Measurements from ENCODE around the gene MBD3L4. TPM values are rescaled to one million over a fixed set of nuclear protein-coding genes. Genes with fewer than 3 reads are reported as not detected.

The MBD3L4 gene
- total and polyA plus RNA-seq, 4 donors, result not detected

DNA sequence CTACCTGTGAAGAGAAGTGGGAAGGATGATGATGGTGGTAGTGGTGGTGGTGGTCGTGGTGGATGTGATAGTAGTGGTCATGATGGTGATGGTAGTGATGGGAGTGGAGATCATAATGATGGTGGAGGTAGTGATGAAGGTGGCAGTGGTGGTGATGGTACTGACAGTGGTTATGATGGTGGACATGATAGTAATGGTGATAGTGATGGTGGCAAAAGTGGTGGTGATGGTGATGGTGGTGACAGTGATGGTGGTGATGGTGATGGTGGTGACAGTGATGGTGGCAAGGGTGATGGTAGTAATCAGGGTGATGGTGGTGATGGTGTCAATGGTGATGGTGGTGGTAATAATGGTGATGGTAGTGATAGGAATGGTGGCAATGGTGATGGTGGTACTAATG, 44.9 kb downstream of the MBD3L4 start:
- H3K27ac ChIP-seq (ENCODE audit: low read depth in 1 of 2, low read length in 2 of 2), result no peak overlapping the region
- H3K9me3 ChIP-seq (ENCODE audit: control insufficient read depth in 4 of 4, low read length in 3 of 4), result no peaks in the 10 kb centered on the region
- no peak for TF ChIP-seq FOXA1 (IDR thresholded peaks at IDR 0.05)
- TF ChIP-seq TAF1 (conservative IDR thresholded peaks at IDR 0.05), result no peak
- TF ChIP-seq YY1 (IDR thresholded peaks at IDR 0.05), result no peak
- TF ChIP-seq REST (IDR thresholded peaks at IDR 0.05), result no peak
- no peak for TF ChIP-seq NR2F2 (IDR thresholded peaks at IDR 0.05)
- TF ChIP-seq SP1 (IDR thresholded peaks at IDR 0.05), result no peak
- TF ChIP-seq, protein P1, sequence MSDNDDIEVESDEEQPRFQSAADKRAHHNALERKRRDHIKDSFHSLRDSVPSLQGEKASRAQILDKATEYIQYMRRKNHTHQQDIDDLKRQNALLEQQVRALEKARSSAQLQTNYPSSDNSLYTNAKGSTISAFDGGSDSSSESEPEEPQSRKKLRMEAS (IDR thresholded peaks at IDR 0.05), result no peak
- no peak for TF ChIP-seq EGR1 (IDR thresholded peaks at IDR 0.05; ENCODE audit: low read depth in 2 of 2)
- no peak for TF ChIP-seq RXRA (IDR thresholded peaks at IDR 0.05)
- no peak for TF ChIP-seq RAD21 (IDR thresholded peaks at IDR 0.05)
- TF ChIP-seq GABPA (IDR thresholded peaks at IDR 0.05 in 1 of 2, conservative IDR thresholded peaks at IDR 0.05 in 1 of 2), result no peak
- TF ChIP-seq, protein P2, sequence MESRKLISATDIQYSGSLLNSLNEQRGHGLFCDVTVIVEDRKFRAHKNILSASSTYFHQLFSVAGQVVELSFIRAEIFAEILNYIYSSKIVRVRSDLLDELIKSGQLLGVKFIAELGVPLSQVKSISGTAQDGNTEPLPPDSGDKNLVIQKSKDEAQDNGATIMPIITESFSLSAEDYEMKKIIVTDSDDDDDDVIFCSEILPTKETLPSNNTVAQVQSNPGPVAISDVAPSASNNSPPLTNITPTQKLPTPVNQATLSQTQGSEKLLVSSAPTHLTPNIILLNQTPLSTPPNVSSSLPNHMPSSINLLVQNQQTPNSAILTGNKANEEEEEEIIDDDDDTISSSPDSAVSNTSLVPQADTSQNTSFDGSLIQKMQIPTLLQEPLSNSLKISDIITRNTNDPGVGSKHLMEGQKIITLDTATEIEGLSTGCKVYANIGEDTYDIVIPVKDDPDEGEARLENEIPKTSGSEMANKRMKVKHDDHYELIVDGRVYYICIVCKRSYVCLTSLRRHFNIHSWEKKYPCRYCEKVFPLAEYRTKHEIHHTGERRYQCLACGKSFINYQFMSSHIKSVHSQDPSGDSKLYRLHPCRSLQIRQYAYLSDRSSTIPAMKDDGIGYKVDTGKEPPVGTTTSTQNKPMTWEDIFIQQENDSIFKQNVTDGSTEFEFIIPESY (IDR thresholded peaks at IDR 0.05), result no peak
- TF ChIP-seq FOXA2 (IDR thresholded peaks at IDR 0.05), result no peak
- no peak for TF ChIP-seq JUND (IDR thresholded peaks at IDR 0.05)
- TF ChIP-seq, protein P3, sequence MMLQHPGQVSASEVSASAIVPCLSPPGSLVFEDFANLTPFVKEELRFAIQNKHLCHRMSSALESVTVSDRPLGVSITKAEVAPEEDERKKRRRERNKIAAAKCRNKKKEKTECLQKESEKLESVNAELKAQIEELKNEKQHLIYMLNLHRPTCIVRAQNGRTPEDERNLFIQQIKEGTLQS (IDR thresholded peaks at IDR 0.05), result no peak
- H3K4me1 ChIP-seq (ENCODE audit: control insufficient read depth in 4 of 4, insufficient read depth in 4 of 4, low read length in 3 of 4), result no peaks in the 10 kb centered on the region
- 80% methylated on average over 1 of the region's 1 CpG for WGBS
- no peaks in the 10 kb centered on the region for H3K27me3 ChIP-seq (ENCODE audit: control insufficient read depth in 4 of 4, insufficient read depth in 4 of 4, low read length in 3 of 4)
- DNase-seq (ENCODE audit: low spot score), result no peak
- H3K9ac ChIP-seq (ENCODE audit: low read depth in 1 of 2, low read length in 2 of 2), result no peak overlapping the region
- H3K4me3 ChIP-seq (ENCODE audit: low read depth in 1 of 3, low read length in 3 of 3), result no peak overlapping the region
- H3K36me3 ChIP-seq (ENCODE audit: control insufficient read depth in 4 of 4, insufficient read depth in 3 of 4, low read depth in 1 of 4, low read length in 3 of 4), result no peaks in the 10 kb centered on the region

GRCh38 chr19:6988257-6988656, 51.7 kb downstream of the MBD3L4 start:
- TF ChIP-seq, protein P2 (IDR thresholded peaks at IDR 0.05), result no peak
- TF ChIP-seq CTCF (IDR thresholded peaks at IDR 0.05; ENCODE audit: low read depth, low read length, missing input control) (no peak), FOXA1 (IDR thresholded peaks at IDR 0.05) (no peak), RXRA (IDR thresholded peaks at IDR 0.05) (no peak), HNF4A (conservative IDR thresholded peaks at IDR 0.05) (no peak), GABPA (IDR thresholded peaks at IDR 0.05 in 1 of 2, conservative IDR thresholded peaks at IDR 0.05 in 1 of 2) (no peak), TAF1 (conservative IDR thresholded peaks at IDR 0.05) (no peak), HNF4G (IDR thresholded peaks at IDR 0.05) (no peak), RAD21 (IDR thresholded peaks at IDR 0.05) (no peak), YY1 (IDR thresholded peaks at IDR 0.05) (no peak), NR2F2 (IDR thresholded peaks at IDR 0.05) (no peak), JUND (IDR thresholded peaks at IDR 0.05) (no peak), SP1 (IDR thresholded peaks at IDR 0.05) (no peak), FOXA2 (IDR thresholded peaks at IDR 0.05) (no peak), EGR1 (IDR thresholded peaks at IDR 0.05; ENCODE audit: low read depth in 2 of 2) (no peak)
- TF ChIP-seq, protein P1 (IDR thresholded peaks at IDR 0.05), result no peak
- TF ChIP-seq, protein P3 (IDR thresholded peaks at IDR 0.05), result no peak
- H3K9me3 ChIP-seq (ENCODE audit: control insufficient read depth in 4 of 4, low read length in 3 of 4), result peaks cover 3 to 18% (median 16%) of the 10 kb centered on the region in 4 donors
- no peaks in the 10 kb centered on the region for H3K36me3 ChIP-seq (ENCODE audit: control insufficient read depth in 4 of 4, insufficient read depth in 3 of 4, low read depth in 1 of 4, low read length in 3 of 4)
- no peak overlapping the region for H3K27ac ChIP-seq (ENCODE audit: low read depth in 1 of 2, low read length in 2 of 2)
- no peaks in the 10 kb centered on the region for H3K4me1 ChIP-seq (ENCODE audit: control insufficient read depth in 4 of 4, insufficient read depth in 4 of 4, low read length in 3 of 4)
- WGBS, result 26% methylated on average over 3 of the region's 3 CpGs
- no peak overlapping the region for H3K4me3 ChIP-seq (ENCODE audit: low read depth in 1 of 3, low read length in 3 of 3)
- H3K9ac ChIP-seq (ENCODE audit: low read depth in 1 of 2, low read length in 2 of 2), result no peak overlapping the region
- no peak for DNase-seq (ENCODE audit: low spot score)
- no peaks in the 10 kb centered on the region for H3K27me3 ChIP-seq (ENCODE audit: control insufficient read depth in 4 of 4, insufficient read depth in 4 of 4, low read length in 3 of 4)

Data from liver (tissue), 9 donors.